Glomerular endothelial cell (primary cell): ENCODE data around the gene MAPK10. TPM values are rescaled to one million over a fixed set of nuclear protein-coding genes. Genes with fewer than 3 reads are reported as not detected.

ENCODE experiments used
- DNase-seq: peaks from one replicate; pipeline ENCODE4 v3.0.0-alpha.2; 2011; ENCODE audit warnings: low read depth, low spot score; ENCODE audit errors: extremely low read depth
- total RNA-seq: library from RNA; depleted of rRNA; stranded (reverse); fragments of >200 nt; gene quantifications from 2 replicates; pipeline ENCODE4 v1.2.3, GENCODE V29; 2015

The MAPK10 gene
- total RNA-seq, 1 donor from 2014 or later, result 0.06 TPM

DNA sequence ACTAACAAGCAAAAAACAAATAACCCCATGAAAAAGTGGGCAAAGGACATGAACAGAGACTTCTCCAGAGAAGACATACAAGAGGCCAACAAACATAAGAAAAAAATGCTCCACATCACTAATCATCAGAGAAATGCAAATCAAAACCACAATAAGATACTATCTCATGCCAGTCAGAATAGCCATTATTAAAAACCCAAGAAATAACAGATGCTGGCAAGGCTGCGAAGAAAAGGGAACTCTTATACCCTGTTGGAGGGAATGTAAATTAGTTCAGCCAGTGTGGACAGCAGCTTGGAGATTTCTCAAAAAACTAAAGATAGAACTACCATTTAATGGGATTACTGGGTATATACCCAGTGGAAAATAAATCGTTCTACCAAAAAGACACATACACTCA lies 79.6 kb downstream of the MAPK10 start:
- no peak for DNase-seq

GRCh38 chr4:86279293-86279960 lies 80.4 kb downstream of the MAPK10 start:
- no peak for DNase-seq

DNA sequence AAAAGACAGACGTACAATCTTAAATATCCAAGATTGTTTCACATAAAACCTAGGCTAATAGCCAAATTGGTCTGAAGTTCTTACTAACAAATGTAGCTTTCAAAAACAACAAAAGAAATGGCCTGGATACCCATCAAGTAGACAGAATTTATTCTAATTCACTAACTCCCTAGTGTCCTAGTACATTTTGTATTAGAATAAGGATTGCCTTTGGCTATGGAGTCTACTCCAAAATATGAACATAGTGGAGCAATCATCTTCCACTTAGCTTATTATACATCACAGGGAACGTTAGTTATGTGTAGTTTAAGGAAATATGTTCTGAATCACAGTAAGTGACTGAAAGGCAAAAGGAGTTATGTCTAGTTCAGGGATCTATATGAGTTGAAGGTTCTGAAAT lies 81.7 kb downstream of the MAPK10 start:
- DNase-seq, result no peak

DNA sequence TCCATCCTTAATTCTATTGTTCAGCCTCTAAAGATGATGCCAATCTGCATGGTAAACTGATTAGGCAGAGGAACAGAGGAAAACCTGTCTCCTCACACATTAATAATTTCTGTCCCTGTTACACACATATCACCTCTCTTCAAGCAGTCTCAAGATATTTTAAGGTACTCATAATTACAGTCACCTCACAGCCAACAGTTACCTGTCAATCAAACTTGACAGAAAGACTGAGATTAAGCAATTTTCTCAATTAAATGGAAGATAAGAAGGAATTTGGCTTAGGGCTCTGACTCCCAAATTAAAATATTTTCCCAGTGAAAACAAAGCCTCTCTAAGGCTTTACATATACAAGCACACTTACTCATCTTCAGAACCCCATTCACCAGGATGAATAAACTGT lies 85.2 kb downstream of the MAPK10 start:
- no peak for DNase-seq

DNA sequence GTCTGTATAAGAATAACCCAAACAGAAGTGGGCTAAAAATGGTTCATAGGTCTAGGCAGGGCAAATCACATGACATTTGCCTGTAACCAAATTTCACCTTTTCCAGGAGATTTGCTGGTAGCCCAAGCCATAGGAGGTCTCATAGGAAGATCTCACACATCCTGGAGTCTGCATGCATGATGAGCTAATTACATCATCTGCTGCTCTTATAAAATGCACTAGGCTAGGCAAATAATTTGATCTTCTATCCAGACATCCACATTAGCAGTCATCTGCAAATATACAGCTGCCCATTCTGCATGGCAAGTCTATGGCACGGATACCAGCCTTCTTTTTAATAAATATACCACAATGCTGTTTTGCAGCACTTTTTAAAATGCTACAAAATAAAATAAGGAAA lies 87.2 kb downstream of the MAPK10 start:
- no peak for DNase-seq

DNA sequence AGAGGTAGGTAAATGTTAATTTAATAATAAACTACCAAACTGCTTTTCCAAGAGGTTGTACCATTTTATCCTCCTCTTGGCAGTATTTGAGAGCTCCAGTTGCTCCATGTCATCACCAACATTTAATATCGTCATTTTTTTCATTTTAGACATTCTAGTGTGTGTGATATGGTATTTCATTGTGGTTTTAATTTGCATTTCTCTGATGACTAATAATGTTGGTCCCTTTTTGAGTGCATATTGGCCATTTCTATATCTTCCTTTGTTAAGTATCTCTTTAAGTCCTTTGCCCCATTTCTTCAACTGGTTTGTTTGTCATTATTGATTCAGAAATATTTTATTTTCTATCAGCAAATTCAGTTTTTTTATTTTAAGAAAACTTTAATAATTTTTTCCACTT lies 88.8 kb downstream of the MAPK10 start:
- DNase-seq, result no peak

DNA sequence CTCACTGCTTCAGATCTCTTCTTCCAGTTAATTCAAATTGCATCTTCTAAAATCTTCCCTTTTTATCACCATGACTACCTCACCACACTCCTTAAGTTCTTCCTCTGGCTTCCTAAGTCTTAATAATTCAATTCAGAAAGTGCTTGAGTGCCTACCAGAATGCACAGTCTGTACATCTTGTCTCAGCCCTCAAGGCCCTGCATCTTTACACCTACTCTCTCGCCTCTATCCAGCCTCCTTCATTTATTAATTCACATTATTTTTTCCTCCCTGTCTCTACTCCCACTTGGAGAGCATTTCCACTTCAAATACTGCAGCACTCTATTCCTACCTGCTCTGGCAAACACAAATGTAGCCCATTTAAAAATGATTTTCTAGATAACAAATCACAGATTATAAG lies 90.5 kb downstream of the MAPK10 start:
- DNase-seq, result no peak

- DNase-seq, result no peak
These were observed 95.6 kb downstream of the MAPK10 start for GRCh38 chr4:86264241-86264640.

GRCh38 chr4:86261636-86262035 lies 98.2 kb downstream of the MAPK10 start:
- no peak for DNase-seq

- DNase-seq, result no peak
These were observed 103.8 kb downstream of the MAPK10 start for GRCh38 chr4:86256086-86256485.

GRCh38 chr4:86250619-86251018 lies 109.2 kb downstream of the MAPK10 start:
- DNase-seq, result no peak

GRCh38 chr4:86250006-86250405 lies 109.8 kb downstream of the MAPK10 start:
- no peak for DNase-seq

DNA sequence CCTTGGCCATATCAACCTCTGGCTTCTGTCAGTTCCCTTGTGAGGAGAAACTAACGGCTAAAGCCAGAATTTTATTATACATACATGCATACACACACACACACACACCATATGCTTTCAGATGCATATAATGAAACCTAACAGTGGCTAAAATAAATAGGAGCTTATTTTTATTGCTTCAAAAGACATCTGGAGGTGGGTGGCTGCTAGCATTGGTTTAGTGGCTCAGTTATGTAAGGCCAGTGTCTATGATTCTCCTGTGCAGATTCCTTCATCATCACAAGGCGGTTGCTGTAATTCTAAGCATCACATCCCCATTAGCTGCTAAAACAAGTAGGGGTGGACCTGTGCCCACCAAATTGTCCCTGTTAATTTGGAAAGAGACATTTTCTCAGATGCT lies 110.8 kb downstream of the MAPK10 start:
- DNase-seq, result no peak

DNA sequence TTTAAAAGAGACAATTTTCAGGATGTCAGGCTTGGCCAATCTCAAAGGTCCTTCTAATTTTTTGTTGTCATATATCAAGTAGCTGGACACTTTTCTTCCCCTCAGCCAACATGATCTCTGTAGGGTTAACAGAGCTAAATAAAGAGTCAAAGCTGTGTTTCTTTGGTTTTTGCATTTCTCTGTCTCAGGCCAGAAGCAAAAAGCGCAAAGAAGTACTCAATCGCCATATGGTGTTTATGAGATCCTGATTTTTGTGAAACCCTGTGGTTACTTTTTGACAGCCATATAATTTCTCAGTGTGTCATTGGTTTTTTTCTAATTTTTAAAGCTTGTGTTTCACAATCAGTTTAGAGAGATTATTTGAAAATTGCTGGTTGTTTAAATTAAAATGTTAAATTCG lies 111.9 kb downstream of the MAPK10 start:
- DNase-seq, result no peak

DNA sequence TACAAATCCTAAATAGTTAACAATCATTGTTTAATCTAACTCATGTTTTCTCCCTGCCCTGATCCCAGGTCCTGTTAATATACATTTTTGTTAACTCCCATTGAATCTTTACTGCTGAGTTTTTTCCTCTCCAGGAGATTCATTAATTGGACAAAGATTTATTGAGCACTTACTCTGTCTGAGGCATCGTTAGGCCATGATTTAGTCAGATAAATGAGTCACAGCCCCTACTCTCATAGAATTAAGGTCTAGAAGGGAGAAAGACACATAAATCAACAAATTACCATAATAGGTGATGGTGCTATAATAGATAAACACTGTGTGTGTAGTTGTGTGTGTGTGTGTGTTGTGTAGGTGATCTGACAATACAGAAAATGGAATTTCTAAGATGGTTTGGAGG lies 112.5 kb downstream of the MAPK10 start:
- no peak for DNase-seq

DNA sequence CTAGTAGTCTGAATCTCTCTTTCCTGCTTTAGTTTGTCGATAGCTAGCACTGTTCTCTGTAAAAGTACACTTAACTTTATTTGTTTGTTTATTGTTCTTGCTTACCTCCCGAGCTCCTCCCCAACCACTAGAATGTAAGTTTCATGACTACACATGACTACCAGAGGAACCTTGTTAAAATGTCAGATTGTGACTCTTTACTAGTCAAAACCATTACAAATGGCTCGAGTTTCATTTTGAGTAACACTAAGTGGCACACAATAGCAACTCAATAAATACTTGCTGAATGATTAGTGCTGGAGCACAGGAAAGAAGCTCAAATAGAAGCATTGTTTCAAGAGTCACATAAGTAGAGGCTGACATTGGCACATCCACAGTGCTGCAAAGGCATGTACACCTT lies 116.1 kb downstream of the MAPK10 start:
- no peak for DNase-seq

DNA sequence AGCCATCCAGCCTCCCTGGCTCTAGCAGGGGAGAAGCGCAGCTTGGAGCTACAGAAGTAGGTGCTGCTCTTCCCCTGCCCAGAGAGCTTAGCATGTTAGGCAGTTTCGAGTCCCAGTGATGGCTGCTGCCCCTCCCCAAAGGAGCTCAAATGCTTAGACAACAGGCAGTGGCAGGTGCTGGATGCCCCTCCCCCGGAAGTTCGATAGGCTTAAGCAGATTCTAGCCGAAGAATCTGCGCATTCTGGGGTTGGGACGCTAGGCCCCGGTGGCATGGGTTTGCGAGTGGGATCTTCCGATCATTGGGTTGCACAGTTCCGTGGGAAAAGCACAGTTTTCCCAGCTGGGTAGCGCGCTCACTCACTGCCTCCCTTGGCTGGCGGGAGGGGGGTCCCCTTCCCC lies 117.2 kb downstream of the MAPK10 start:
- DNase-seq, result no peak

DNA sequence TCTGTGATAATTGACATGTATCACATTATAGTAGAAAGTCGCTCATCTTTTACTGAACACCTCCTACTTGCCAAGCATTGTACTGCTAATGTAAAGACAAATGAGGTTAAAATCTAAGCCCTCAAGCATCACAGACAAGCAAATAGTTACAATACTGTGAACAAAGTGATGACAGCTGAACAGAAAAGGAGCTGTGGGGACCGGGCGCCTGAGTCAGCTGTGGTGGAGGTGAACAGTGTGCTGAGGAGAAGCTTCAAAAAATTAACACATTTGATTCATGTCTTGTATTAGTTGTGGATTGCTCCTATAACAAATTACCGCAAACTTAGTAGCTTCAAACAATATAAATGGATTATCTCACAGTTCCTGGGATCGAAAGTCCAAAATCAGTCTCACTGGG lies 124.3 kb downstream of the MAPK10 start:
- no peak for DNase-seq

DNA sequence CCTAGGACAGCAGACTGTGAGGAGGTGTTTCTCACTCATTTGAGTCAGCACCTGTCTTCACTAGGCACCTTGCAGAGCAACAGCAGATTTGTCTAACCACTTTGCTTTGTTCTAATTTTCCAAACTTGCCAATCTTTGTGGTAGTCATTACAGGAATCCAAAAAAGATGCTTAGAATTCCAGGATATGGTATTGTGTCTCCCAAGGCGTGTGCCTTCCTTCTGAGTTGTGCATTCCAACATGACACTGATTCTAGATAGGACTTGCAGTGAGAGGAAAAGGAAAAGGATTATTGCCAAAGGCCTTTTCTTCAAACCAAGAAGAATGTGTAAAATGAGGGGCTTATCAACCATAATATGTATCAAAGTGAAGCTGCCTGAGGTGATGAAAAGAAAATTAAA lies 126.2 kb downstream of the MAPK10 start:
- DNase-seq, result no peak

- no peak for DNase-seq
These were observed 126.8 kb downstream of the MAPK10 start for GRCh38 chr4:86233090-86233489.

DNA sequence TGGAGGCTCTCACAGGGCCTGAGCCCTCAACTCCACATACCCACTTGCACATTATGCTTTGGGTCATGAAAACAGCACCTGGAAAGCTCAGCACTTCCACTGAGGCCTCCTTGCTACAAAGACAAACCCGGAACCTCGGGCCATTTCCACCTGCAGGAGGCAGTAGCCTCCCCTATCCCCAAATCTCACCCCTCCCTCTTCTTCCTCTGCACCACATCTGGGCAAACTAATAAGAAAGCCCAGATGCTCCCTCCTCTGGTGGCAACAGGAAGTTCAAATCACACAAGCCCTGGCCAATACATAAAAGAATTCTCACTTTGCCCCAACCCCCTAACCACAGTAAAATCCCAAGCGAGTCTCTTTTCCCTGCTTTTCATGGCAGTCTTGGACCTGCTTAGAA lies 136.4 kb downstream of the MAPK10 start:
- DNase-seq, result no peak

DNA sequence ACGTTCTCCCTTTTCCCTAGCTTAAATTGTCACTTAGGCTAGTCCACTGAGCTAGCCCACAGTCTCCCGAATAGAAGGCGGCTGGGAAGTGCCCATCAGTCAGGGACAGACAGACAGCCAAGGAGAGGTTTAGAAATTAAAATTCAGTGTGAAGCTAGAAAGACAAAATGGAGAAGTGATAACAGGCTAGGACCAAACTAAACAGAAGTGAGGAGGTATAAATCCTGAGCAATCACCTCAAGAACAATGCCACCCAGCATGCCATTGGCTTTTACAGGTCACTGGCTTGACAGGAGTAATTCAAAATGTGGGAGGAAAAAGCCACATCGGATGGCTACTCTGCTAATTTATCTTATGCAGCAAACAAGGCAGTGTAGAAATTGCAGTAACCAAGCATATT lies 138.9 kb downstream of the MAPK10 start:
- DNase-seq, result no peak

DNA sequence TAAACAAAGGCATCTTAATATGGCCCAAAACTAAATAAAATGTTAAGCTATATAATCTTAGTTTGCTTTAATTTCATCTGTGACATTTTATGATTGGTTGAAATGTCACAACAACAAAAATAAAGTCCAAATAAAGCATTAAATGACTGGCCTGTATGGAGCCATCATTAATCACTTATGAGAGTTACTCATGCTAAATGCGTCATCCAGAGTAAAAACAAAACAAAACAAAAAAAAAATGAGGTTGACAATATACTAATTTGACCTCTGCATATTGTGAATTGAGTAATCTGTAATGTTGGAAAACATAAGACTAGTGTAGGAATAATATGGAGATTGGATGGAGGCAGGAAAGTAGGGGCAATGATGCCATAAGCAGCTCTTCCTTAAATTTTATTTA lies 139.7 kb downstream of the MAPK10 start:
- DNase-seq, result peak; percentile 22
